K562 (cell line): ENCODE data around the gene DAGLA. TPM values are rescaled to one million over a fixed set of nuclear protein-coding genes. Genes with fewer than 3 reads are reported as not detected.

Experiments
- CEBPG ChIP-seq, 3 experiments: fragments of 200-800 bp in 1 of 3; sonication (Bioruptor generic) in 1 of 3; sonication (generic) in 1 of 3; formaldehyde crosslinking in 1 of 3; IDR thresholded peaks in 2 of 3; conservative IDR thresholded peaks in 1 of 3; 2 replicates each; pipeline versions ENCODE4 v1.6.1 to v1.8.0; 2016 to 2022; ENCODE audit warnings: missing compliant biosample characterization in 2 of 3, missing genetic modification characterization in 2 of 3, mild to moderate bottlenecking in 1 of 3, missing genetic modification reagents in 1 of 3
- CLOCK ChIP-seq: fragments of 250-450 bp; sonication (Bioruptor Pico); IDR thresholded peaks from 2 replicates; pipeline ENCODE4 v1.4.0; 2020; ENCODE audit warnings: mild to moderate bottlenecking, moderate library complexity, borderline replicate concordance
- CREB1 ChIP-seq, 2 experiments: sonication (generic) in 1 of 2; formaldehyde crosslinking in 1 of 2; IDR thresholded peaks; 2 replicates each; pipeline versions ENCODE4 v1.6.1 to v1.8.0; 2012 to 2022; ENCODE audit warnings: inconsistent platforms in 1 of 2, mild to moderate bottlenecking in 1 of 2, missing genetic modification reagents in 1 of 2, moderate library complexity in 1 of 2
- HSF4 ChIP-seq: fragments of 250-450 bp; sonication (Bioruptor Pico); IDR thresholded peaks from 2 replicates; pipeline ENCODE4 v2.1.2; 2022; ENCODE audit warnings: mild to moderate bottlenecking, moderate library complexity, borderline replicate concordance
- THAP12 ChIP-seq: fragments of 250-450 bp; sonication (Bioruptor Pico); IDR thresholded peaks from 2 replicates; pipeline ENCODE4 v1.9.0; 2021; ENCODE audit warnings: mild to moderate bottlenecking, inconsistent platforms
- ZNF407 ChIP-seq: fragments of 450-650 bp; IDR thresholded peaks from 2 replicates; pipeline ENCODE4 v1.6.1; 2016; ENCODE audit warnings: low read depth
- polyA plus RNA-seq, 8 experiments: library from polyadenylated mRNA; depleted of rRNA in 4 of 8; stranded (reverse) in 5 of 8; unstranded in 3 of 8; fragments of >200 nt; fragmentation: Nextera tagmentation in 2 of 8; fragmentation: Illumina TruSeq in 1 of 8; extraction: Ambion mirVana in 2 of 8; extraction: Trizol in 1 of 8; gene quantifications; 2 replicates each; pipeline versions ENCODE4 v1.2.1 to v1.2.3, GENCODE V29; 2011 to 2014; ENCODE audit warnings: inconsistent platforms in 1 of 8, missing spikeins in 1 of 8
- total RNA-seq, 7 experiments: library from RNA; depleted of rRNA in 6 of 7; stranded (reverse); fragments of >200 nt in 6 of 7; fragmentation: Illumina TruSeq in 2 of 7; extraction: Trizol in 2 of 7; gene quantifications; 2 replicates each; pipeline versions ENCODE4 v1.2.1 to v1.2.3, GENCODE V29; 2011 to 2021; ENCODE audit warnings: low replicate concordance in 1 of 7
- TF ChIP-seq, protein P1 (sequence below): fragments of 200-400 bp; formaldehyde crosslinking; IDR thresholded peaks from 2 replicates; pipeline ENCODE4 v1.6.1; 2017; ENCODE audit warnings: mild to moderate bottlenecking, low read depth, low read length, moderate library complexity
- TF ChIP-seq, protein P2 (sequence below): sonication (generic); formaldehyde crosslinking; IDR thresholded peaks from 2 replicates; pipeline ENCODE4 v1.8.1; 2023; ENCODE audit warnings: mild to moderate bottlenecking, missing genetic modification reagents, moderate library complexity

Gene DAGLA
- total and polyA plus RNA-seq, 9 of the 15 experiments (the other 6 are each of a cell fraction or from before 2014, with no cell fraction given), result 0.03 to 0.16 (median 0.04) TPM; not detected in 4

- TF ChIP-seq, protein P1, sequence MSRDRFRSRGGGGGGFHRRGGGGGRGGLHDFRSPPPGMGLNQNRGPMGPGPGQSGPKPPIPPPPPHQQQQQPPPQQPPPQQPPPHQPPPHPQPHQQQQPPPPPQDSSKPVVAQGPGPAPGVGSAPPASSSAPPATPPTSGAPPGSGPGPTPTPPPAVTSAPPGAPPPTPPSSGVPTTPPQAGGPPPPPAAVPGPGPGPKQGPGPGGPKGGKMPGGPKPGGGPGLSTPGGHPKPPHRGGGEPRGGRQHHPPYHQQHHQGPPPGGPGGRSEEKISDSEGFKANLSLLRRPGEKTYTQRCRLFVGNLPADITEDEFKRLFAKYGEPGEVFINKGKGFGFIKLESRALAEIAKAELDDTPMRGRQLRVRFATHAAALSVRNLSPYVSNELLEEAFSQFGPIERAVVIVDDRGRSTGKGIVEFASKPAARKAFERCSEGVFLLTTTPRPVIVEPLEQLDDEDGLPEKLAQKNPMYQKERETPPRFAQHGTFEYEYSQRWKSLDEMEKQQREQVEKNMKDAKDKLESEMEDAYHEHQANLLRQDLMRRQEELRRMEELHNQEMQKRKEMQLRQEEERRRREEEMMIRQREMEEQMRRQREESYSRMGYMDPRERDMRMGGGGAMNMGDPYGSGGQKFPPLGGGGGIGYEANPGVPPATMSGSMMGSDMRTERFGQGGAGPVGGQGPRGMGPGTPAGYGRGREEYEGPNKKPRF, result no peak
- TF ChIP-seq THAP12 (CRISPR knock-in tag) (no peak), CLOCK (no peak), CREB1 (IDR thresholded peaks at IDR 0.05) (no peak), CREB1 (CRISPR knock-in tag; IDR thresholded peaks at IDR 0.05) (no peak), ZNF407 (no peak), CEBPG (CRISPR knock-in tag; IDR thresholded peaks at IDR 0.05) (no peak), CEBPG (tag; conservative IDR thresholded peaks at IDR 0.05 in 1 of 2, IDR thresholded peaks at IDR 0.05 in 1 of 2) (no peak), HSF4 (CRISPR knock-in tag) (no peak)
- TF ChIP-seq, protein P2, sequence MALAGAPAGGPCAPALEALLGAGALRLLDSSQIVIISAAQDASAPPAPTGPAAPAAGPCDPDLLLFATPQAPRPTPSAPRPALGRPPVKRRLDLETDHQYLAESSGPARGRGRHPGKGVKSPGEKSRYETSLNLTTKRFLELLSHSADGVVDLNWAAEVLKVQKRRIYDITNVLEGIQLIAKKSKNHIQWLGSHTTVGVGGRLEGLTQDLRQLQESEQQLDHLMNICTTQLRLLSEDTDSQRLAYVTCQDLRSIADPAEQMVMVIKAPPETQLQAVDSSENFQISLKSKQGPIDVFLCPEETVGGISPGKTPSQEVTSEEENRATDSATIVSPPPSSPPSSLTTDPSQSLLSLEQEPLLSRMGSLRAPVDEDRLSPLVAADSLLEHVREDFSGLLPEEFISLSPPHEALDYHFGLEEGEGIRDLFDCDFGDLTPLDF (CRISPR knock-in tag), result no peak
Observed at GRCh38 chr11:61639816-61640443, 40.3 kb upstream of the DAGLA start (continued).
